SK-N-SH treated with all-trans-retinoic acid at 6 μM for 48 hours (cell line): ENCODE measurements around the gene CPSF2.
"Not testable (repeated sequence)": the region's sequence is repeated elsewhere in the genome, so short reads cannot be mapped to it uniquely, and the experiment has no call there.

Experiments used
- ATAC-seq: fragments of 200-7000 bp; cut with Tn5 transposase; 3 replicates; pipeline ENCODE4 v1.9.1; 2020; ENCODE audit warnings: mild to moderate bottlenecking, moderate library complexity
- BACH2 ChIP-seq: fragments of 250-450 bp; sonication (Bioruptor Pico); IDR thresholded peaks from 2 replicates; pipeline ENCODE4 v1.9.0; 2021; ENCODE audit warnings: mild to moderate bottlenecking, borderline replicate concordance
- CSDC2 ChIP-seq: fragments of 250-450 bp; sonication (Bioruptor Pico); IDR thresholded peaks from 2 replicates; pipeline ENCODE4 v1.5.0; 2020; ENCODE audit warnings: mild to moderate bottlenecking, moderate library complexity
- CSRNP3 ChIP-seq: fragments of 250-450 bp; sonication (Bioruptor Pico); IDR thresholded peaks from 2 replicates; pipeline ENCODE4 v1.5.1; 2021; ENCODE audit warnings: mild to moderate bottlenecking, moderate library complexity
- ESRRG ChIP-seq: fragments of 250-450 bp; sonication (Bioruptor Pico); IDR thresholded peaks from 2 replicates; pipeline ENCODE4 v1.6.1; 2021; ENCODE audit warnings: mild to moderate bottlenecking
- GLIS3 ChIP-seq: fragments of 250-450 bp; sonication (Bioruptor Pico); IDR thresholded peaks from 2 replicates; pipeline ENCODE4 v1.5.0; 2020; ENCODE audit warnings: mild to moderate bottlenecking, moderate library complexity
- ISL1 ChIP-seq: fragments of 250-450 bp; sonication (Bioruptor Pico); IDR thresholded peaks from 2 replicates; pipeline ENCODE4 v2.1.2; 2022; ENCODE audit warnings: mild to moderate bottlenecking, moderate library complexity
- OSR1 ChIP-seq: fragments of 250-450 bp; sonication (Bioruptor Pico); IDR thresholded peaks from 2 replicates; pipeline ENCODE4 v1.8.0; 2022; ENCODE audit warnings: moderate library complexity, mild to moderate bottlenecking, inconsistent platforms
- PATZ1 ChIP-seq: fragments of 250-450 bp; sonication (Bioruptor Pico); IDR thresholded peaks from 2 replicates; pipeline ENCODE4 v1.8.0; 2020; ENCODE audit warnings: mild to moderate bottlenecking, moderate library complexity, borderline replicate concordance
- PPARA ChIP-seq: fragments of 250-450 bp; sonication (Bioruptor Pico); IDR thresholded peaks from 2 replicates; pipeline ENCODE4 v1.5.0; 2020; ENCODE audit warnings: mild to moderate bottlenecking, borderline replicate concordance
- RARB ChIP-seq: fragments of 250-450 bp; sonication (Bioruptor Pico); IDR thresholded peaks from 2 replicates; pipeline ENCODE4 v1.8.0; 2021; ENCODE audit warnings: mild to moderate bottlenecking, moderate library complexity
- SNAI2 ChIP-seq: fragments of 250-450 bp; sonication (Bioruptor Pico); IDR thresholded peaks from 2 replicates; pipeline ENCODE4 v1.5.0; 2020; ENCODE audit warnings: mild to moderate bottlenecking, moderate library complexity
- TCF4 ChIP-seq: fragments of 250-450 bp; sonication (Bioruptor Pico); IDR thresholded peaks from 2 replicates; pipeline ENCODE4 v1.8.0; 2021; ENCODE audit warnings: mild to moderate bottlenecking, moderate library complexity, borderline replicate concordance
- TOX ChIP-seq: fragments of 250-450 bp; sonication (Bioruptor Pico); IDR thresholded peaks from 2 replicates; pipeline ENCODE4 v1.8.0; 2021; ENCODE audit warnings: mild to moderate bottlenecking, moderate library complexity, borderline replicate concordance
- TSHZ2 ChIP-seq: fragments of 250-450 bp; sonication (Bioruptor Pico); IDR thresholded peaks from 2 replicates; pipeline ENCODE4 v1.5.0; 2020; ENCODE audit warnings: mild to moderate bottlenecking, moderate library complexity
- ZC3H10 ChIP-seq: fragments of 250-450 bp; sonication (Bioruptor Pico); IDR thresholded peaks from 2 replicates; pipeline ENCODE4 v1.5.1; 2021; ENCODE audit warnings: mild to moderate bottlenecking, moderate library complexity
- ZFP3 ChIP-seq: fragments of 250-450 bp; sonication (Bioruptor Pico); IDR thresholded peaks from 2 replicates; pipeline ENCODE4 v1.5.0; 2020; ENCODE audit warnings: mild to moderate bottlenecking, moderate library complexity
- ZFP30 ChIP-seq: fragments of 450-650 bp; formaldehyde crosslinking; IDR thresholded peaks from 2 replicates; pipeline ENCODE4 v1.5.0; 2022; ENCODE audit warnings: mild to moderate bottlenecking, moderate library complexity
- ZNF565 ChIP-seq: fragments of 450-650 bp; formaldehyde crosslinking; conservative IDR thresholded peaks from 2 replicates; pipeline ENCODE4 v1.5.0; 2020; ENCODE audit warnings: low read depth, mild to moderate bottlenecking, moderate library complexity
- ZNF70 ChIP-seq: fragments of 450-650 bp; formaldehyde crosslinking; IDR thresholded peaks from 2 replicates; pipeline ENCODE4 v1.5.0; 2020; ENCODE audit warnings: mild to moderate bottlenecking, moderate library complexity
- ZNF8 ChIP-seq: fragments of 450-650 bp; formaldehyde crosslinking; IDR thresholded peaks from 2 replicates; pipeline ENCODE4 v1.5.0; 2020; ENCODE audit warnings: mild to moderate bottlenecking, moderate library complexity
- TF ChIP-seq, protein P1 (sequence below): fragments of 250-450 bp; sonication (Bioruptor Pico); IDR thresholded peaks from 2 replicates; pipeline ENCODE4 v1.8.0; 2021; ENCODE audit warnings: low read depth, mild to moderate bottlenecking, moderate library complexity, borderline replicate concordance

CPSF2 gene

GRCh38 chr14:92209141-92209540 is 87.4 kb downstream of the CPSF2 start:
- no peak for TF ChIP-seq TCF4 (CRISPR knock-in tag)
- TF ChIP-seq TOX, result no peak
- TF ChIP-seq ISL1 (CRISPR knock-in tag), result no peak
- TF ChIP-seq ZNF70 (CRISPR knock-in tag), result no peak
- TF ChIP-seq, protein P1, sequence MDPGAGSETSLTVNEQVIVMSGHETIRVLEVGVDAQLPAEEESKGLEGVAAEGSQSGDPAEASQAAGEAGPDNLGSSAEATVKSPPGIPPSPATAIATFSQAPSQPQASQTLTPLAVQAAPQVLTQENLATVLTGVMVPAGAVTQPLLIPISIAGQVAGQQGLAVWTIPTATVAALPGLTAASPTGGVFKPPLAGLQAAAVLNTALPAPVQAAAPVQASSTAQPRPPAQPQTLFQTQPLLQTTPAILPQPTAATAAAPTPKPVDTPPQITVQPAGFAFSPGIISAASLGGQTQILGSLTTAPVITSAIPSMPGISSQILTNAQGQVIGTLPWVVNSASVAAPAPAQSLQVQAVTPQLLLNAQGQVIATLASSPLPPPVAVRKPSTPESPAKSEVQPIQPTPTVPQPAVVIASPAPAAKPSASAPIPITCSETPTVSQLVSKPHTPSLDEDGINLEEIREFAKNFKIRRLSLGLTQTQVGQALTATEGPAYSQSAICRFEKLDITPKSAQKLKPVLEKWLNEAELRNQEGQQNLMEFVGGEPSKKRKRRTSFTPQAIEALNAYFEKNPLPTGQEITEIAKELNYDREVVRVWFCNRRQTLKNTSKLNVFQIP (CRISPR knock-in tag), result no peak
- no peak for TF ChIP-seq TSHZ2
- TF ChIP-seq PPARA (CRISPR knock-in tag), result no peak
- TF ChIP-seq ZNF8 (CRISPR knock-in tag), result no peak
- TF ChIP-seq CSDC2 (CRISPR knock-in tag), result no peak
- TF ChIP-seq ZFP3 (CRISPR knock-in tag), result no peak
- TF ChIP-seq, all 23 proteins: peak for 0
- ATAC-seq, result no peak

GRCh38 chr14:92213125-92213524 is 91.4 kb downstream of the CPSF2 start:
- ATAC-seq, result not testable (repeated sequence)

DNA sequence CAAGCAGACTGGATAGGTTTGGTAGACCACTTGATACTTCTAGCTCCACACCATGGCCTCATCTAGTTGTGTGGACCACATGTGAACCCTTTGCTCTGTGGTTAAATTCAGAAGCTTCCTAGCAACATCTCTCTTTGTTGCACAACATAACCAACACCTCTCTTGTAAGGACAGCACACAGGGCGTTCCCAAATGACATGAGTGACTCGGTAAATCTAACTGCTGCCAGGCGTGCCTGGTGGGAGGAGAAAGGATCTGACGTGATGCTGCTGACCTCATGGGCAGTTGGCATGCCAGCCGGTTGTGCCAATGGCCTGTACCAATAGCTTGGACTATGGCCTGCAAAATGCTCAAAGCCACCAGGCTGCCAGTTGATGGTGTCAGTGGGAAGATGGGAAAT is 93.8 kb downstream of the CPSF2 start:
- TF ChIP-seq CSDC2 (CRISPR knock-in tag), result no peak
- TF ChIP-seq CSRNP3 (CRISPR knock-in tag), result no peak
- TF ChIP-seq OSR1 (CRISPR knock-in tag), result no peak
- TF ChIP-seq ZNF565 (CRISPR knock-in tag), result no peak
- TF ChIP-seq ZC3H10 (CRISPR knock-in tag), result no peak
- no peak for TF ChIP-seq ISL1 (CRISPR knock-in tag)
- TF ChIP-seq, protein P1 (CRISPR knock-in tag), result no peak
- no peak for TF ChIP-seq PATZ1 (CRISPR knock-in tag)
- TF ChIP-seq ZNF70 (CRISPR knock-in tag), result no peak
- no peak for TF ChIP-seq ZFP3 (CRISPR knock-in tag)
- no peak for TF ChIP-seq ESRRG
- no peak for TF ChIP-seq GLIS3 (CRISPR knock-in tag)
- no peak for TF ChIP-seq TCF4 (CRISPR knock-in tag)
- TF ChIP-seq BACH2, result no peak
- TF ChIP-seq PPARA (CRISPR knock-in tag), result no peak
- TF ChIP-seq ZNF8 (CRISPR knock-in tag), result no peak
- no peak for TF ChIP-seq TOX
- no peak for TF ChIP-seq RARB
- no peak for TF ChIP-seq SNAI2 (CRISPR knock-in tag)
- TF ChIP-seq, all 23 proteins: peak for 0
- ATAC-seq, result no peak

DNA sequence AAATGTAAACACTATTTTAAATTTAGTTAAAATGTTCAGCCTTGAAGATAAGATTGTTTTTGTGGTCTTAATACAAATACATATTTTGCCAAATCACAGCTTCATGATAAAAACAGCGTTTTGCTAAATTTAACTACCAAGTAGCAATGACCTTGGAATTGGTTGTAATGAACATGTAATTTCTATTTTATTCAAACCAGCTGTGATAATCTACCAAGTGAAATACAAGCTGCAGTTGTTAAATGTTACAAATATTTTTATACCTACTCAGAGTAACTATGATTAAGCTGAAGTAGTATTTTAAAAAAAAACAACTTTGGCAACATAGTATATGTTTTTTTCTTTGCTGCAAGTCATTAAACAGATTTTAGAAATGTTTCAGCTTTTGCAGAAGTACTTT is 96.2 kb downstream of the CPSF2 start:
- TF ChIP-seq ESRRG (no peak), ZFP30 (CRISPR knock-in tag) (no peak)
- no peak for ATAC-seq
